NOMO-1 treated with DMSO at 0.1 percent for 48 hours (cell line): Measurements from ENCODE around the gene MPP7.
A peak's percentile ranks its signal among the peaks of the same experiment; 100 is the strongest.
"Not testable (repeated sequence)": the region's sequence is repeated elsewhere in the genome, so short reads cannot be mapped to it uniquely, and the experiment has no call there.

Source experiments
- DNase-seq: peaks from one replicate; lab custom pipeline; 2025; ENCODE audit not compliant: unreplicated experiment; lab: John Stamatoyannopoulos, UW

MPP7 gene

DNA sequence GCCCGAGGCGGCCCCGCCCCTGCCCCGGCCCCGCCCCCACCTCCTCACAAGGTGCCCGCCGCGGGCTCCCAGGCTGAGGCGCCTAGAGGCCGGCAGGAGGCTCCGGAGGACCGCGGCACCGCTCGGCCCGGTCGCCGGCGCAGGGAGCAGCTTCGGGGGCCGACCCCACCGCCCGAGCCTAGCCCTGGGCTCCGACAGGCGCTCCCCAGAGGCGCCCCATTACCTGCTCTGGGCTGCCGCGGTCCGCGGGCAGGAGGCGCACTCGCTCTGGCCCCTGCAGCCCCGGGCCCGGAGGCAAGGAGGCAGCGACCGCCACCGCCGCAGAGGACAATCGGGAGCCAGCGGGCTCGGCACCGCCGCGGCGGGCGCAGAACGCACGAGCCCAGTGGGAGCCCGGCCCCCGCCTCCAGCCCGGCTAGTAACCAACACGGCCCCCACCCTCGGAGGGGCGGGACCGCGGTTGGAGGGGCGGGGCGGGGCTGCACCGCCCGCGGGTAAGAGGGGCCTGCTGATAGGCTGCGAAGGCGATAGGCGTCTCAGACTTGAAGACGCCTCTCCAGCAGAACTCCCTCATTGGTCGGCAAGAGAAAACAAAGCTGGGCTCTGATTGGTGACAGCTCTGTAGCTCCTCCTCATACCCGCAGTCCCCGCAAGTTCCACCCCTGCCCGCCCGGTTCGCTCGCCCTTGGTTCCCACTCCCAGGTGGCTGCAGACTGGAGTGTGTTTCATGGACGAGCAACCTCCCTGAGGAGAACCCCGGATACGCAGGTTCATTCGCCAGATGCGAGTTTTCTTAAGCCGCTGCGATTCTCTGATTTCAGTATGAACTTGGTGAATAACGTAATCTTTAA is at the start of gene MPP7:
Gene MPP7 (minus strand): TSS at position 427 of the 851 bp plus-strand sequence. CDS start 64,460 bp downstream, outside the sequence.
- DNase-seq = peak; percentile 99

DNA sequence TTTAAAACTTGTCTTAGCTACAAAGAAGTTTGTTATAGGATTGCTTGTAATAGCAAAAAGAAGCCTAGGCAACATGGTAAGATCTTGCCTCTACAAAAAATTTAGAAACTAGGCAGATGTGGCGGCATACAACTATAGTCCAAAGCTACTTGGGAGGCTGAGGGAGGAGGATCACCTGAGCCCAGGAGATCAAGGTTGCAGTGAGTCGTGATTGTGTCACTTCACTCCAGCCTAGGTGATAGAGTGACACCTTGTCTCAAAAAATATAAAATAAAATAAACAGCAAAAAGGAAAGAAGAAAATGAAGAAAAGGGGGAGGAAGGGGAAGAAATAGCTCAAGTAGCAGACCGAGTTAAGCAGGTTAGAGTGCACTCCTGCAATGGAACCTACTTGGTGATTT is 47.0 kb upstream of the MPP7 start:
- DNase-seq = no peak

DNA sequence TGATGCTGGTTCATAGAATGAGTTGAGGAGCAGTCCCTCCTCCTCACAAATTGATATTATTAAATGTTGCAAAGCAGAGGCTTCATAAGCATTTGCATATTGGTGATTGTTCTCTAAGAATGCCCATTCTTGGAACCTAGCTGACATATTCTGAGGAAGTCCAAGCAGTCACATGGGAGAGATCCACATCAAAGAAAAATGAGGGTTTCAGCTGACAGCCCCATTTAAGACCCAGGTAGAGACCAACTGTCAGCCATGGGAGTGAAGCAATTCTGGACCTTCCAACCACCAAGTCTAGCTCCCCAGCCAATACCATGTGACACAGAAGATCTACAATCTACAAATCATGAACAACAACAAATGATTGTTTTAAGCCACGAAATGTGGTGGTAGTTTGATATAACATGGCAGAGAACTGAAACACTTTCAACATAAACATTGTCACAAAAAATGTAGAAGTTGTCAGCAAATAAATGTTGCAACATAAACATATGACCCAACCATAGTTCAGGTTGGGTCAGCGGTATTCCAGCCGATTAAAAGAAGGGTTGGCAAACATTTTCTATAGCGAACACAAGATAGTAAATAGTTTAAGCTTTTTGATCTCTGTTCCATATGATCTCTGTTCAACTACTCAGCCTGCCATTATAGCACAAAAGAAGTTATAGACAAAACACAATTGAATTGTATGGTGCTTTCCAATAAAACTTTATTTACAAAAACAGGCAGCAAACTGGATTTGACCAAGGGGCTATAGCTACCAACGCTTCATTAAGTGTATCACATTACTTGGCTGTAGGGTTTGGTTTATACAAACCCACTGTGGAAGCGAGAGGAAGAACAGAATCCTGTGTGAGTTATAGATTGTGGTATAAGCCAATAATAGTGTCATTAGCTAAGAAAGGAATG is 41.4 kb upstream of the MPP7 start:
- no peak for DNase-seq

DNA sequence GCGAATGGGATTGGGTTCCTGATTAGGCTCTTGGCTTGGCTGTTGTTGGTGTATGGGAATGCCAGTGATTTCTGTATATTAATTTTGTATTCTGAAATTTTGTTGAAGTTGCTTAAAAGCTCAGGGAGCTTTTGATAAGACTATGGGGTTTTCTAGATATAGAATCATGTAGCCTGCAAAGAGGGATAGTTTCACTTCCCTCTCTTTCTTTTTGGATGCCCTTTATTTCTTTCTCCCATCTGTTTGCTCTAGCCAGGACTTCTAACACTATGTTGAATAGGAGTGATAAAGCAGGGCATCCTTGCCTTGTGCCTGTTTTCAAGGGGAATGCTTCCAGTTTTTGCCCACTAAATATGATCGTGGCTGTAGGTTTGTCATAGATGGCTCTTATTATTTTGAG is 40.4 kb upstream of the MPP7 start:
- DNase-seq = peak; percentile 65

DNA sequence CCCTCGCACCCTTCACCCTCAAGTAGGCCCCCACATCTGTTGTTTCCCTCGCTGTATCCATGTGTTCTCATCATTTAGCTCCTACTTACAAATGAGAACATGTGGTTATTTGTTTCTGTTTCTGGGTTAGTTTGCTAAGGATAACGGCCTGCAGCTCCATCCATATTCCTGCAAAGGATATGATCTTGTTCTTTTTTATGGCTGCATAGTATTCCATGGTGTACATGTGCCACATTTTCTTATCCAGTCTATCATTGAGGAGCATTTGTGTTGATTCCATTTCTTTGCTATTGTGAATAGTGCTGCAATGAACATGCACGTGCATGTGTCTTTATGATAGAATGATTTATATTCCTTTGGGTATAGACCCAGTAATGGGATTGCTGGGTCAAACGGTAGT is 38.8 kb upstream of the MPP7 start:
- not testable (repeated sequence) for DNase-seq

DNA sequence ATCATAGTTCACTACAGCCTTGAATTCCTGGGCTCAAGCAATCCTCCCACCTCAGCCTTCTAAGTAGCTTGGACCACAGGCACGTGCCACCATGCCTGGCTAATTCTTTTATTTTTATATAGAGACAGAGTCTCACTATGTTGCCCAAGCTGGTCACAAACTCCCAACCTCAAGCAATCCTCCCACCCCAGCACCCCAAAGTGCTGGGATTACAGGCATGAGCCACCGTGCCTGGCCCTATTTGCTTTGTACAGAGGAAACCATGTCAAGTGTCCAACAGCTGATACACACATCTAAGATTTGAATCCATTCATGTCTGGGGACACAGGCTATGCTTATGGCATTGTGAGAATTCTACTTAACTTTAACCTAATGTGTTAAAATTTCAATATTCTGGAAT is 29.9 kb upstream of the MPP7 start:
- DNase-seq = no peak

DNA sequence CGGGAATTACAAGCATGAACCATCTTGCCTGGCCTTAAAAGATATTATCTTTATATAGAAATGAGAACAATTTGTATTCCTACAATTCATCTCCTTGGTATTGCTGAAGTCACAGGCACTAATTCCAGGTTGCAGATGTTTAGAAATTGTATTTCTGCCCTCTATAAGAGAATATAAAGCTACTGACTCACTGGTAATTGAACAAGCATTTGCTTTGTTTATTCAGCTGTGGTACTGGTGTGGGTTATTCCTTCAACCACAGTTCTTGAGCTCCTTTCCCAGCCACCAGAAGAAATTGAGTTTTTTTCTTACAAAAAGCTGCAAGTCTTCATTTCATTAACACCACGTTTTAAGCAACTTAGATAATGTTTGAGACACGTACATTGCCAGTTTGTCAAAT is 29.0 kb upstream of the MPP7 start:
- no peak for DNase-seq

DNA sequence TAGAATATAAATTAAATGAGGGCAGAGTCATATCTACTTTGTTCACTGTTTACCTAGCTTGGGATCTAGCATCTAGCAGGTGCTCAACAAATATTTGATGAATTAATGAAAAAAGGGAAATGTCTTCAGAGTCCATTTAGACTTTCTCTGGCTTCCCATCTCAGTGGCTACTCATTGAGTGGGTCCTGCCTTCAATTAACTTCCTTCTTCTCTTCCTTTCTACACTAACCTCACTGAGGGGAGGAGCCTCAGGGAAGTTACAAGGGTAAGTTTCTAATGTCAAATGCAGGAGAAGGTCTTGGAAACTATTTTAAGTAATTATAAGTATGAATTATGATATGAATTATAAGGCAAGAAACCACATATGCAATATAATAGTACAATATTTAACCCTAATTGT is 28.2 kb upstream of the MPP7 start:
- DNase-seq = peak; percentile 85

DNA sequence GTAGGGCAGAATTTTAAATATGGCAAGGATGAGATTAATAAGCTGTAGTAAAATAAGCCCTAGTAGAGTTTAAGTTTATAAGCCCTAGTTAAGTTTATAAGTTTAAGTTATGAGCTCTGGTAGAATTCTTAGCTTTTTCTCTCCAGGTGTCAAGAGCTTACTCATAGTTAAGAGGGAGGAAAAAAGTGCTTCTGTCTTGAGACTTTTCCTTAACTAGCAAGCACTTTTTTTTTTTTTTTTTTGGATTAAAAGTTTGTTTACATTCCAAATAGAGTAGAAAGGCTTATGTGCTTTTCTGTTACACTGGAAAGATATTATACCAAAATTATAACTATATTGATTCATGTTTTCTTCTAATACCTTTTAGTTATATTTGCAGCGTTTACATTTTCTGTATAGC is 25.5 kb upstream of the MPP7 start:
- DNase-seq = no peak

DNA sequence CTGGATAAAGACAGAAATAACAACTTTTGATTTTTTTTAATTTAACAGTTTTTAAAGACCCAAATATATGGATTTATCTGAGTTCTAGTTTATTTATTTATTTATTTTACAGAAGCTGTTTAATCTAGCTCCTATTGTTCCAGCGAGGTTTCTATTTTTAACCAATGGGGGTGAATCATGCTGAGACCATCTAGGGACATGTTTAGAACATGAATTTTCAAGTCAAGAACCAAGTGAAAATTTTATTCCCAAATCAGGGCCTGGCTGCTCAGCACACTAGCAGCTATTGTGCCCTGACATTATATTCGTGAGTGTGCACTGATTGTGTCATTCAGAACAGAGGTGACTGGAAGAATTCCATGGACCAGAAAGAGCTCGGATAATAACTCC is 24.6 kb upstream of the MPP7 start:
- DNase-seq = no peak

DNA sequence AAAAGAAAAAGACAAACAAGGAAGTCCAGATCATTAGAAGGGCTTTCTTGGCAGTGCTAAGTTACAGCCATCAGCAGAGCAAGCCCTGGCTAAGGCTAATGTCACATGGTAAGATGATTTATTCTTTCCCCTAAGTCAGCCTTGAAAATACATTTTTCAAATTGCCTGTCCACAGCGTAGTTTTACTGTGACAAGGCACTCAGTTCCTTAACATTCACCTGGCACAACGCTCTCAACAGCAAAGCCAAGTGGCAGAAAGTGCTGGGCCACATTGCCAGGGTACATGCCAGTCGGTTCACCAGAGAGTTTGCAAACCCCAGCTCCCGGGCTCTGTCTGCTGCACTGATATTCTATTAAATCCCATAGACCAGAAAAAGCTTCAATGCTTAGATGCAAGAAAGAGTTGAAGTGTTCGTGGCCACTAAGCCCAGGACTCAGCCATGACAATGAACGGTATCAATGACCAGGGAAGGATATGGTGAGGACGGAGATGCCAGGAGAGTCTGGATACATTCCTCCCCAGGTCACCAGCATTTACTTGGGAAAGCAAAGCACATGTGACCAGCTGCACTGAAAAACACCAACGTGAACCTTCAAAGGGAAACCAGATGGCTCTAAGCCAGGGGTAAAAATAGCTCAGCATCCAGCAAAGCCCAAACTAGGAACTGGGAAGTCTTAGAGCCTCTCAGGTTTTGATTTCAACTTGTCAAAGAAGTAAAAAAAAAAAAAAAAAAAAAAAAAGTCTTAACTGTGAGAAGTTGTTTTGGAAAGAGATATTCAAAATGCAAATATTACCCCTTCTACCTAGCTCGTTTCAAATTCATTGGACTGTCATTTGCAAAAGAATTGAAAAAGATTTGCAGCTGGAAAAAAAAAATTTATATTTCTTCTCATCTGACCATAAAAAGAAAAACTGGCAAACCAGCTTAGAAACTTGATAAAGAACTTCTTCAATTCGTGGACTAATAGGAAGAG is 23.9 kb upstream of the MPP7 start:
- peak; percentile 39 for DNase-seq

DNA sequence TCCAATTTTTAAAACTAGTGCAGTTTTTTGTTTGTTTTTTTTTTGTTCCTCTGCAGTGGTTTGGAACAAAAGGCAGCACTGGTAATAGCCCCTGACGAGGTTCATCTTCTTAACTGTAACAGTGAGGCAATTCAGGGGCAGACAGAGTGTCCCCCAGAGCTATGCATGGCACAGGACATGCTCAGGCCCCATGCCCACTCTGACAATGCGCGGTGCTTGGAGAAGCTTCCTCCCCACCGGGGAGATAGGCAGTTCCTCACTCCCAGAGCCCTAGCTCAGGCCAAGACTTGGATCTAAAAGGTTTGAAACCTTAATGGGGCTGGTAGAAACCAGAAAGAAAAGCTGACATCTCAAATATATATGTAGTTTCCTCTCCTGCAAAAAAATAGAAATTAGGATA is 17.9 kb upstream of the MPP7 start:
- DNase-seq = no peak

DNA sequence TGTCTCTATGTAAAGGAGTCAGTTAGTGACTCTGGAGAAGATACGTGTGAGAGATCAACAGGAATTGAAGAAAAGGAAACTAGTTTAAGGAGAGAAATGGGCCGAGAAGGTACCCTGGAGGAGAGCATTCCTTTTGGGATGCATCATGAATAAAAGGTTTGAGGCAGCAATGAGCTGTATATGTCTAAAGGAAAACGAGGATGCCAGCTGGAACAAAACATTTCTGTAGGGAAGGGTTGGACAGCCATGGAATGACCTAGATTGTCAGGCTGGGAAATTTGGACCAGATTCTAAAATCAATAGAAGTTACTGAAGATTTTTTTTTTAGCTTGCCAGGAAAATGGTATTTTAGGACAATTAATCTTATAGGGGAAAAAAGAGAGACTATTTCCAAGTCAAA is 17.2 kb upstream of the MPP7 start:
- no peak for DNase-seq

DNA sequence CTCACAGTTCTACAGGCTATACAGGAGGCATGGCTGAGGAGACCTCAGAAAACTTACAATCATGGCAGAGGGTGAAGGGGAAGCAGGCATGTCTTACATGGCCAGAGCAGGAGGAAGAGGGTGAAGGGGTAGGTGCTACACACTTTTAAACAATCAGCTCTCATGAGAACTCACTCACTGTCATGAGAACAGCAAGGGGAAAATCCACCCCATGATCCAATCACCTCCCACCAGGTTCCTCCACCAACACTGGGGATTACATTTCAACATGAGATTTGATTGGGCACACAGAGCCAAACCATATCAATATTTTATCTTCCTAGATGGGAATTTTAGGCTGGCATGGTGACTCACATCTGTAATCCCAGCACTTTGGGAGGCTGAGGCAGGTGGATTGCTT is 16.2 kb upstream of the MPP7 start:
- not testable (repeated sequence) for DNase-seq

DNA sequence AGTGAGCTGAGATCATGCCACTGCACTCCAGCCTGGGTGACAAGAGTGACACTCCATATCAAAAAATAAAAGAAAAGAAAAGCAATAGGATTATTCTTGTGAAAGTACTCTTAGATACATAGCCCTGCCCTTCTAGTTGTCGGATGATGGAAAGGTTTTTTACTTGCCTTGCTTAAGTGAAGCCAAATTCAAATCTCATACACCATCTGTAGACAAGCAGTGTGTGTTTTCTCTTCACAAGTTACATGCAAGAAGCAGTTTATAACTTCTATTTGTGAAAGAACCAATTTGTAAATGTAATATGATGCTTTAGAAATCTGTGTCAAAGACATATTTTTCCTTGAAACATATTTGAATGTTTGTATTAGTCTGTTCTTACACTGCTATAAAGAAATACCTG is 15.8 kb upstream of the MPP7 start:
- DNase-seq = no peak

DNA sequence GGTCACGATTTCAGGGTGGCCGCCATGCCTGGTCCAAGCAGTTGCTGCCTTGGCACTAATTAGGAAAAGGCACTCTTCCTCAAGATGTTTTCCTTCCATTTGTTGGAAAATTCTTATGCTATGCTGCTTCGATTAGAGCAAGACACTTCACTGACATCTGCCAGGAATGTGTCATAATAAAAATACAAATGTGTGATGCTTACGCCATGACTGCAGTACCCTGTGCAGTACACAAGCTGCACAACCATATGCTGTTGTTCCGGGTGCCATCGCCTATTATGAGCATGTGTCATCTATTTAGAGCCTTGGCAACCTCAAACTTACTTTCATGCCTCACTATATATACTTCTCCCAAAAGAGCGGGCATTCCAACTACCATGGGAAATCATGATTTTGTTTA is 14.9 kb upstream of the MPP7 start:
- no peak for DNase-seq

DNA sequence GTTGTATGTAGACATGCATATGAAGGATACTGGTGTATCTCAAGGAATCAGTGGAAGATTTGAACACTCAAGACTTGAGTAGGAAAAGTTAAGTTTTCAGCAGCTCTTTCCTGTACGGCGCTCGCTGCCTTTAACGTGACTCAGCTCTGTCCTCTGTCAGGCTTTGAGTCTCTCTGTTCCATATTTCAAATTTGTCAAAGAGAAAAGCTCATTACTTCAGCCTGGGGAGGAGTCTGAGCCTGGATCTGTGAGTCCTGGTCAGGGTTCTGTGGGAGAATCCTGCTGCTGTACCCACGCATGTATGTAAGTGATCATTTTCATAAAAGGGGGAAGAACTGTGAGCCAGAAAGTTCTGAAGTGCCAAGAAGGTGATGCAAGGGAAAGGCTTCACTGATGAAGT is 13.8 kb upstream of the MPP7 start:
- DNase-seq = peak; percentile 35

DNA sequence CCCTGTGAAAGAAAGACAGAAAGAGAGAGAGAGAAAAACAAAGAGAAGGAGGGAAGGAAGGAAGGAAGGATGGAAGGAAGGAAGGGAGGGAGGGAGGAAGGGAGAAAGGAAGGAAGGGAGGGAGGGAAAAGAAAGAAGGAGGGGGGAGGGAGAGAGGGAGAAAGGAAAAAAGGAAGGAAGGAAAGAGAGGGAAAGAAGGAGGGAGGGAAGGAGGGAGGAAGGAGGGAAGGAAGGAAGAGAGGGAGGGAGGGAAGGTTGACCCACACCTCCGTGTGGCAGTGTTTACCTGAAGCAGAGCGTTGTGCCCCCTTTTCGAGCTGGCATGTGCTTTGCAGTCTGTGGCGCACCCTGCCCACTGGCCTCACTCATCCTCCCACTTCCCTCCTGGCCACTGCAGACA is 12.3 kb upstream of the MPP7 start:
- no peak for DNase-seq

DNA sequence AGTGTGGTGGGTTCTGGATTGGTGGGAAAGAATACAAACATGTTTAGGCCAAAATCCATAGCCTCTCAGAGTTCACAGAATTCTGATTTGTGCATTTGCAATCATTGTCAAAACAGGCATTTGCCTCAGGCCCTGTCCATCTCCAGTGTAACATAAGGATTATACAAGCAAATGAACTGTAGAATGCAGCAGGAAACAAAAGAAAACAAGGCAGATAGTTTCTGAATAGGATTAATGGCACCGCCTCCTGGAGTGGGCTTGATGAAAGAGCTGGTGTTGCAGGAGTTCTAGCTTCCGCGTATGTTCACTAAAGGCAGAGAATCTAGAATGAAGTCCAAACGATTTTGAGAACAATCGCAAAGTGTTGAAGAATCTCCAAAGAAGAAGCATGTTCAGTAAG is 11.3 kb upstream of the MPP7 start:
- no peak for DNase-seq

DNA sequence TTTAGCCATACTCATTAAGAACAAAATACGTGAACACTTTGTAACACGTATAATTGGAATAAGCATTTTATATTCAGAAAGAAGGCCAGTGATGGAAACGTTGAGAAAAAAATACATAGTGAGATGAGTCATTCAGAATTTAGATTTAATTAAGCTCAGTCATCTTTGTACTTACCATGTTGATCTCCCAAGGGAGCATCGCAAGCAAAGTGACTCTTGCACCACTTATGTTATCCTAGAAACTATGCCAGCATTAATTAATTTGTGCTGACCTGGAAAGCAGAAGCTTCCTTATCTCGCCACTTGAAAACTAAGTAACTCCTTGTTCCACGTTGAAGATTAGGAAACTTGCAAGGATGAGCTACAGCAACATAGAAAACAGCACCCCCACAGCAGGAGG is 9.7 kb upstream of the MPP7 start:
- DNase-seq = no peak

DNA sequence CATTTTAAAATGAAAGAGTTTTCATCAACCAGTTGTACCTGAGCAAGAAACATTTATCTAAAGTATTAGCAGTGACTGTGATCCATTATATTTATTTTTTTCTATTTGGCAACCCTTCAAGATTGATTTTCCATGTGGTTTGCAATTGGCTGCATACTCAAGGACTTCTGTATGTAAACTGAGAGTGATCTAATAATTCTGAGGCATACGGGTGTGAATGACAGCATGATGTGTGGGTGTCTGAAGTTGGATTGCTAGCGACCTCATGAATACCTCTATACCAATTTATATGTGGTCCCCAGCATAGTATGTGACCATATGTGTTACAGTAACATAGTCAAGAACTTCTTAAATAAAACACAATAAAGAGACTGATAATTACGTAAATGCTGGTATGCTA is 8.2 kb upstream of the MPP7 start:
- no peak for DNase-seq
